Measurements from ENCODE around the gene FHDC1.

DNA sequence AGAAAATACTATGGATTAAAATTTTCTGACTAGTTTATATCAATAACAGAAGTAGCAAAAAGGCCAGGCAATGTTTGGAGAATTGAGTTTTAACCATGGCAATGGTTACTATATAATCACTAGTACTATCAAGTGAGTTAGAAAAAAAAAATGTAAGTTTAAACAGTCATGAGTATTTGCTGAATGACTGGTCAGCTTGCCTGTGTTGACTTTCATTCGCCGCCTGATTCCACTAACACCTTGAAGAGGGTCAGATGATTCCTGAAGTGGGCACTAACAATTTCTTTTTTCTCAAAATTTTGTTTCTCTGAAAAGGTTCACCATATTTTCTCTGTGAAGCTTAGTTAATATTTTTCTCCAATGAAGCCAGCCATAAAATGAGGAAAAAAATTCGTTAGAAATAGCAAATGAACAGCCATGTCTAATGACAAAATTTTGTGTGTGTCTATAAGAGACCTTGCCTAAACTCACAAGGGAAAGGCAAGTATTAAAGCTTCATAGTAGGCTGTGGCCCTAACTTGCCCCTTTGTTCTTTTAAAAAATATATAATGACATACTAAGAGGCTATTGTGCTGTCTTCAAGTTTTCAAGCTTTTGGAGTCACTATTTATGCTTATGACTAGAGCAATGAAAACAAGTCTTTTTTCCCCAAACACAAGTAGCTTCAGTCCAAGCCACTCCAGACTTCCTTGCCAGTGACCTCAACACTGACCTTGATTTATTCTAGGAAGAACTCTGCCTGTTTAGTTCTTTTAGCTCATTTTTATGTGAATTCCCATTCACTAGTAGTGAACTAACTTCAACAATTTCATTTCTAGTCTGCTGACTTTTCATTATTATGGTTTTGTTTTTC lies 18.4 kb upstream of the FHDC1 start:
- TF ChIP-seq, protein P1, sequence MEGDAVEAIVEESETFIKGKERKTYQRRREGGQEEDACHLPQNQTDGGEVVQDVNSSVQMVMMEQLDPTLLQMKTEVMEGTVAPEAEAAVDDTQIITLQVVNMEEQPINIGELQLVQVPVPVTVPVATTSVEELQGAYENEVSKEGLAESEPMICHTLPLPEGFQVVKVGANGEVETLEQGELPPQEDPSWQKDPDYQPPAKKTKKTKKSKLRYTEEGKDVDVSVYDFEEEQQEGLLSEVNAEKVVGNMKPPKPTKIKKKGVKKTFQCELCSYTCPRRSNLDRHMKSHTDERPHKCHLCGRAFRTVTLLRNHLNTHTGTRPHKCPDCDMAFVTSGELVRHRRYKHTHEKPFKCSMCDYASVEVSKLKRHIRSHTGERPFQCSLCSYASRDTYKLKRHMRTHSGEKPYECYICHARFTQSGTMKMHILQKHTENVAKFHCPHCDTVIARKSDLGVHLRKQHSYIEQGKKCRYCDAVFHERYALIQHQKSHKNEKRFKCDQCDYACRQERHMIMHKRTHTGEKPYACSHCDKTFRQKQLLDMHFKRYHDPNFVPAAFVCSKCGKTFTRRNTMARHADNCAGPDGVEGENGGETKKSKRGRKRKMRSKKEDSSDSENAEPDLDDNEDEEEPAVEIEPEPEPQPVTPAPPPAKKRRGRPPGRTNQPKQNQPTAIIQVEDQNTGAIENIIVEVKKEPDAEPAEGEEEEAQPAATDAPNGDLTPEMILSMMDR (IDR thresholded peaks at IDR 0.05) = no peak
- TF ChIP-seq POLR2A (IDR thresholded peaks at IDR 0.05) = no peak

Measured in transverse colon (tissue), 3 donors.